Activated T-cell treated with anti-CD3 and anti-CD28 coated beads for 4 hours (primary cell): Measurements from ENCODE around the gene RBM19.
"Not testable (repeated sequence)": the region's sequence is repeated elsewhere in the genome, so short reads cannot be mapped to it uniquely, and the experiment has no call there.

Experiments used
- DNase-seq: peaks from one replicate; pipeline ENCODE4 v3.0.0-alpha.2; 2020

Gene RBM19

GRCh38 chr12:113825705-113826104 is 140.4 kb downstream of the RBM19 start:
- DNase-seq = no peak

DNA sequence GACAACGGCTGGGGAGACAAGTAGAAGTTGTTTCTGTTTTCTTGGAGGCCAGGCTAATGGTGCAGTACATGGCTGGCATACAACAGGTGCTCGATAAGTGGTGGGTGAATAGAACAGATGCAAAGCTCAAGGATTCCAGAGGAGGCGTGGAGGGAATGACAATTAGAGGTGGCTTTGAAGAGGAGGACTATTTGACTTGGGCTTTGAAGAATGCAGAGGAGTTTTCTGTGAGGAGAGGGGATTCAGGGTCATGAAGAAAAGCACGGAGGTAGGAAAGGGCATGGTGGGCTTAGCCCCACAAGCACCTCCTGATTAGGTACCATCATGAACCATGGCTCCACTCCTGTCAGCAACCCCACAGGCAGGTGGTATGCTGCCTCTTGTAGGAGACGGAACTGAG is 142.3 kb downstream of the RBM19 start:
- no peak for DNase-seq

DNA sequence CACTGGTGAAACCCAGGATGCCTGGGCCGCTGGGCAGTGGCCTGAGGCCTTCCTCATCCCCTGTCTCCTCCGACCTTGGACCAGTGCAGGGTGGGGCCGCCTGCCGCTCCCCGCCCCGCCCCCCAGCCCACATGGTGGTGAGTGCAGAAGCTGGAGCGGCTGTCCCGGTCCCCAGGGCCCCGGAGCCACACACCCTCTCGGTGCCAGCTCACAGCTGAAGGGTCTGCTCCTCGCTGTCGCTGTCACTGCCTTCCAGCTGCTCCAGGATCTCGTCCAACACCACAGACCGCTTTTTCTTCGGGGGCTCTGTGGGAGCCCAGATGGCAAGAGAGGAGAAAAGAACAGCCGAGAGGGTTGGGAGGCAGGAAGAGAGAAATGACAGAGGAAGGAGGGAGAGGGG is 143.1 kb downstream of the RBM19 start:
- DNase-seq = no peak

DNA sequence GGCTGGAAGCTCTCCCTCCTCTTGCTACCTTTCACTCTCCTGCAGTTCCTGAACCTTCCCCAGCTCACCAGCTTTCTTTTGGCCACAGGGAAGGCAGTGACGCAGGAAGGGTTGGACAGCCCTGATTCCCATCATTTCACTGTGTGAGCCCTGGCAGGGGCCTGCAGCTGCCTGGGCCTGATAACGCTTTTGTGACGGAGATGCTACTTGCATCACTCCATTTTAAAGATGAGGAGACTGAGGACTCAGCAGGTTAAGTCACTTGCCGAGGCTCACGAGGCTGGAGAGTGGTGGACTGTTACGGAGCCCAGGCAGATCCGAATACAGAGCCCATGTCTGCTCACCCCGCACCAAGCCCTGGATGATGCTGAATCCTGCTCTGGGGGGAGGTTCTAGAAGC is 145.3 kb downstream of the RBM19 start:
- DNase-seq = no peak

GRCh38 chr12:113820309-113820708 is 145.8 kb downstream of the RBM19 start:
- DNase-seq = no peak

DNA sequence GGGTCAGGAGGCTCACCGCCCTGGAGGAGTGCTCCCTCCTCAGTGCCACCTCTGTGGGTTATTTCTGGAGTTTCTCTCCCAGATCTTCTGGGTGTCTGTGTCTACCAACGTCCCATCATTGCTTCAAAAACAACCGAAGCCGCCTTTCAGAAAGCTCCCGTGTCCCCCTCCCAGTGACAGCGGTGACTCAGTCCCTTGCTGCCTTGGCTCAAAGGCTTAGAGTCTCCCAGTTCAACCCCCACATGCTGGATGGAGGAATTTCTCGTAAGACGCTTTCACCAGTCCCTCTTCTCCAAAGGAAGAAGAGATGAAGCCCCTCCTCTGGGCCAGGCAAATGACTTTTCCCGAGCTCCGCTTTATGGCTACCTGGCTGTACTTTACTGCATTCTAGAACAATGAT is 146.6 kb downstream of the RBM19 start:
- DNase-seq = no peak

DNA sequence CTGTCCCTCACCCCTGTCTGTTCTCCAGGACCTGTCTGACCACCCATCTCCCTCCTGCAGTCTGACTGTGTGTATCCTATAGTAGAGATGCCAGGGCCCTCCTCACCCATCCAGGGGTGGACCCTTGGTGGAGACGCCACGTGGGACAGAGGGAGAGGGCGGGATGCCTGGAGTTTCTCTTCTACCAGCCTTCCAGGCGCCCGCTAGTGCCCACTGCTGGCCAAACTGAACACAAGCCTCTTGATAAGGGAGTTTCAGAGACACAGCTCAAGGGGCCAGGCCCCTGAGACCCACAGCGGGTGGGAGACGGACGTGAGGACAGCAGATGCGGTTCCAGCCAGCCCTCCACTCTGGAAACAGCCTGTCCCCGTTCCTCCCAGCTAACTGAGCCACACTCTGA is 147.3 kb downstream of the RBM19 start:
- no peak for DNase-seq

- no peak for DNase-seq
These were observed 147.8 kb downstream of the RBM19 start for GRCh38 chr12:113818283-113818682.

- DNase-seq = no peak
These were observed 149.3 kb downstream of the RBM19 start for GRCh38 chr12:113816866-113817265.

DNA sequence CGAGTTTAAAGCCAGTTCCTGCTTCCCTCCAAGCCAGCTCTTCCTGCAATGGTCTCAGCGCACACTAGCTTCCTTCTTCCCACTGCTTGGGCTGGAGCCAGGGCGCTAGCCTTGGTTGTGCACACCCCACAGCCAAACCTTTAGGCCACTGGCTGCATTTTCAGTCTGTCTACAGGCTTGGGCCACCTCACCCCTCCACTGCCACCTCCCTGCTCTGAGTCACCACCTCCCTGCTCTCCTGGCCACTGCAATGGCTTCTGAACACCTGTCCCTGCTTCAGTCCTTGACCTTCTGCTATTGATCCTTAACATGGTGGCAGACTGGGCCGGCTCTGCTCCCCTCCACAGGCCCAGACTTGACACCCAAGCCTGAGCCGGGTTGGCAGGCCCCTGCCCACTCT is 151.1 kb downstream of the RBM19 start:
- no peak for DNase-seq

DNA sequence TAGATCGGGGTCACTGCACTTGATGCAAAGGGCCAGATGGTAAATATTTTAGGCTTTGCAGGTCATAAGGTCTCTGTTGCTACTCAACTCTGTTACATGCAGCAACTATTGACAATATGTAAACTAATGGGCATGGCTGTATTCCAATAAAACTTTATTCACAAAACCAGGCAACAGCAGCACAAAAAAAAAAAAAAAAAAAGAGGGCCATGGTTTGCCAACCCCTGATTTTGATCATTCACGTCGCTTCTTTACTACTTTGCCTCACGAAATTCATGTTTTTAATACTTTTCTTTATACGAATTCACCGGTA is 152.9 kb downstream of the RBM19 start:
- no peak for DNase-seq

- DNase-seq = no peak
These were observed 153.5 kb downstream of the RBM19 start for GRCh38 chr12:113812411-113813228.

- DNase-seq = not testable (repeated sequence)
These were observed 156.5 kb downstream of the RBM19 start for GRCh38 chr12:113809462-113810220.

GRCh38 chr12:113808095-113808951 is 157.8 kb downstream of the RBM19 start:
- no peak for DNase-seq

GRCh38 chr12:113805673-113806072 is 160.5 kb downstream of the RBM19 start:
- DNase-seq = no peak

DNA sequence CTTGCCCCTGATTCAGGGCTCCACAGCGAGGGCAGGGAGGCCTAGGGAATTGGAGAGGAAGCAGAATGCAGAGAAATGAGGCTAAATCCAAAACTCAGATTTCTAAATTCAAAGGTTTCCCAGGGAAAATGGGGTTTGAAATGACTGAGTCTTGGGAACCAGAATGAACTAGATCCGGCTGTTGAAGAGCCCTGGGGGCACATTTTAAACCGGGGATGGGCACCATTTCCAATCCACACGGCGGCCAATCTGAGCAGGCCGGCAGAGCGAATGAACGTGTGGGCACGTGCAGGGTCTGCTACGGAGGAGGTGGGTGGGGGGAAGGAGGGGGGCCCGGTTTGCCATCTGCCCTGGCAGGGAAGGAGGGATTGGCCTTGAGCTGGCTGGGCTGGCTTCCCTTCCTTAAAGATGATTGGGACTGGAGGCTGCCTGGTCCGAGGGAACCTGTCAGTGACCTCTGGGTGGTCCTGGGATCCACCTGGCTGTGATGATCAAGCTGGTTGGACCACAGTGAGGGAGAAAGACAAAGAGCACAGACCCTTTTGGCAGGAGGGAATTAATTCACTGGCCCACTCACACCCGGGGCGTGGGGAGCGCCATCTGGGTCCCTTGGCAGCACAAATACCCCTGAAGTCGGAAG is 161.0 kb downstream of the RBM19 start:
- DNase-seq = no peak

DNA sequence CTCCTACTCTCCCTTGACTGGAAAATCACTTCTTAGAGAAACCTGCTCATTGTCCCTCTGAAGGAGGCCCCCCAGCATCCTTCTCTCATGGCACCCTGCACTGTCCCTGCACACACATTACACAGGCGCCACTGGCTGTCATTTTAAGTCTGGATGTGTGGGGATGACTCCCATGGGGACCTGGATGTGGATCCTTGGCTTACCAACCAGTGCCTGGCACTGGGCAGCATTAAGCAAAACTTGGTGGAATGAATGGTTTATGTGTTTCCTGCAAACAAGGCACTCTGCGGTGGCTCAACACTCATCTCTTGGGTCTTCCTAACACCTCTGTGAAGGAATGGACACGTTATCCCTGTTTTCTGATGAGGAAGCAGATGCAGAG is 162.4 kb downstream of the RBM19 start:
- no peak for DNase-seq

- no peak for DNase-seq
These were observed 163.0 kb downstream of the RBM19 start for GRCh38 chr12:113802966-113803758.

- no peak for DNase-seq
These were observed 163.9 kb downstream of the RBM19 start for GRCh38 chr12:113802000-113802749.

GRCh38 chr12:113800201-113800600 is 165.9 kb downstream of the RBM19 start:
- no peak for DNase-seq

DNA sequence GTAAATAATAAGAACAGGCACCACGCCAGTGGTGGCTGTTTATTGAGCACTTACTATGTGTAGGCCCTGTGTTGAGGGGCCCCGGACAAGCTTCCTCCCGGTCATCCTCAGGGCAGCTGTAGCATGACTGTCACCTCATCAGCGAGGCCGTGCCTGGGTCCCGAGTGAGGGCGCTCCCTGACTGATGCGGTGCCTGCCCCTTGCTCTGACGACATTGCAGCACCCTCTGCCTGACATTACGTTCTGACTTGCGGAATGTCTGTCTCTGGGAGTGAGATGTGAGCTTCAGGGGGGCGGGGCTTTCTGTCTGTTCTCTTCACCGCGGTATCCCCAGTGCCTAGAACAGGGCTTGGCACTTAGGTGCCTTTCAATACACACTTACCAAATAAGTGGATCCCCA is 167.6 kb downstream of the RBM19 start:
- no peak for DNase-seq

DNA sequence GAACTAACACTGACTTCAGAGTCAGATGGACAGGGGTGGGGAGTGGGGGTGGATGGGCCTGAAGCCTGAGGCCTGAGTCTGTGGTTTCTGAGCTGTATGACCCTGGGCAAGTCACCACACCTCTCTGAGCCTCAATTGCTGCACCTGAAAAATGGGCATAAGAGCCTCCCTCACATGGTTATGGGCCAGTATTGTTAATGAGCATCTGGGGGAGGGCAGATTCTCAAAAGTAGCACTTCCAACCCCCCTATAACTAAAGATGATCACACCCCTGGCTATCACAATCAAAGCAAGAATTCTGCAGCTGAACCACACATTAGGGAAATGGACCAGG is 168.6 kb downstream of the RBM19 start:
- DNase-seq = no peak
